NK-92 treated with Interleukin-12 subunit alpha and Interleukin-12 subunit beta, amount 100 ng/mL, for 24 hours (cell line): Measurements from ENCODE around the gene HGS.
A peak's percentile ranks its signal among the peaks of the same experiment; 100 is the strongest.

ENCODE experiments used
- DNase-seq: peaks from one replicate; lab custom pipeline; 2025; lab: John Stamatoyannopoulos, UW

Gene HGS

GRCh38 chr17:81703747-81704654, 20.2 kb downstream of the HGS start:
- no peak for DNase-seq

GRCh38 chr17:81705518-81706231, 21.9 kb downstream of the HGS start:
- no peak for DNase-seq

- DNase-seq, result no peak
Observed at GRCh38 chr17:81706232-81706611, 22.4 kb downstream of the HGS start.

GRCh38 chr17:81706757-81707624, 23.2 kb downstream of the HGS start:
- DNase-seq, result no peak

GRCh38 chr17:81707725-81708646, 24.2 kb downstream of the HGS start:
- DNase-seq, result no peak

GRCh38 chr17:81708739-81709185, 25.0 kb downstream of the HGS start:
- DNase-seq, result no peak

GRCh38 chr17:81710514-81711308, 26.9 kb downstream of the HGS start:
- no peak for DNase-seq

GRCh38 chr17:81711814-81712467, 28.1 kb downstream of the HGS start, which contains the start of gene SLC25A10:
Gene SLC25A10, plus strand, starts transcription at chr17:81712284. Its CDS starts 143 bp downstream, at chr17:81712427.
- DNase-seq, result peak; percentile 66

- DNase-seq, result no peak
Observed at GRCh38 chr17:81712468-81713003, 28.7 kb downstream of the HGS start.

GRCh38 chr17:81713004-81713555, 29.3 kb downstream of the HGS start:
- DNase-seq, result no peak

- DNase-seq, result no peak
Observed at GRCh38 chr17:81713556-81714411, 30.0 kb downstream of the HGS start.

- no peak for DNase-seq
Observed at GRCh38 chr17:81714412-81715106, 30.7 kb downstream of the HGS start.

- no peak for DNase-seq
Observed at GRCh38 chr17:81715107-81715871, 31.5 kb downstream of the HGS start.

GRCh38 chr17:81715872-81716673, 32.3 kb downstream of the HGS start:
- DNase-seq, result no peak

- DNase-seq, result no peak
Observed at GRCh38 chr17:81716674-81716996, 32.8 kb downstream of the HGS start.
